ENCODE results near the gene PTPRE.

Gene PTPRE

DNA sequence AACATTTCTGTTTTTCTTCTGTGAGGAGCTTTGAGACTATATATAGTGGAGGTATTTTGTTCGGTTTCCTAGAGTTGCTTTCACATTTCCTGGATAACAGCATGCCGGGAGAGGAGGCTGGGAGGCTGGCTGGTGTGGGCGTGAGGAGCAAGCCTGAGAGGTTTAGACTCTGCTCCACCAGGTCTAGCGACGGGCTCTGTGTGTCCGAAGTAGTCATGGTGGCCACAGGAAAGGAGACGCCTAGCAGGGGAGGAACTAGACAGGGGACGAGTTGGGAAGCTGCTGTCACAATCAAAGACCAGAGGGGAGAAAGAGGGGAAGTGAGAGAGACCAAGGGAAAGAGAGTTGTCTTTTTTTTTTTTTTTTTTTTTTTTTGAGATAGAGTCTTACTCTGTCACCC lies 19.6 kb downstream of the PTPRE start:
- Histone ChIP-seq H3K4me3 (replicated peaks; ENCODE audit: insufficient read depth, low read length) (no peak overlapping the region), H3K27ac (replicated peaks) (no peak overlapping the region), H3K27me3 (ENCODE audit: insufficient read depth, poor library complexity, severe bottlenecking) (no peaks in the 10 kb centered on the region)
- TF ChIP-seq, protein P1, sequence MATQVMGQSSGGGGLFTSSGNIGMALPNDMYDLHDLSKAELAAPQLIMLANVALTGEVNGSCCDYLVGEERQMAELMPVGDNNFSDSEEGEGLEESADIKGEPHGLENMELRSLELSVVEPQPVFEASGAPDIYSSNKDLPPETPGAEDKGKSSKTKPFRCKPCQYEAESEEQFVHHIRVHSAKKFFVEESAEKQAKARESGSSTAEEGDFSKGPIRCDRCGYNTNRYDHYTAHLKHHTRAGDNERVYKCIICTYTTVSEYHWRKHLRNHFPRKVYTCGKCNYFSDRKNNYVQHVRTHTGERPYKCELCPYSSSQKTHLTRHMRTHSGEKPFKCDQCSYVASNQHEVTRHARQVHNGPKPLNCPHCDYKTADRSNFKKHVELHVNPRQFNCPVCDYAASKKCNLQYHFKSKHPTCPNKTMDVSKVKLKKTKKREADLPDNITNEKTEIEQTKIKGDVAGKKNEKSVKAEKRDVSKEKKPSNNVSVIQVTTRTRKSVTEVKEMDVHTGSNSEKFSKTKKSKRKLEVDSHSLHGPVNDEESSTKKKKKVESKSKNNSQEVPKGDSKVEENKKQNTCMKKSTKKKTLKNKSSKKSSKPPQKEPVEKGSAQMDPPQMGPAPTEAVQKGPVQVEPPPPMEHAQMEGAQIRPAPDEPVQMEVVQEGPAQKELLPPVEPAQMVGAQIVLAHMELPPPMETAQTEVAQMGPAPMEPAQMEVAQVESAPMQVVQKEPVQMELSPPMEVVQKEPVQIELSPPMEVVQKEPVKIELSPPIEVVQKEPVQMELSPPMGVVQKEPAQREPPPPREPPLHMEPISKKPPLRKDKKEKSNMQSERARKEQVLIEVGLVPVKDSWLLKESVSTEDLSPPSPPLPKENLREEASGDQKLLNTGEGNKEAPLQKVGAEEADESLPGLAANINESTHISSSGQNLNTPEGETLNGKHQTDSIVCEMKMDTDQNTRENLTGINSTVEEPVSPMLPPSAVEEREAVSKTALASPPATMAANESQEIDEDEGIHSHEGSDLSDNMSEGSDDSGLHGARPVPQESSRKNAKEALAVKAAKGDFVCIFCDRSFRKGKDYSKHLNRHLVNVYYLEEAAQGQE (IDR thresholded peaks at IDR 0.05; ENCODE audit: insufficient replicate concordance, low read depth): no peak
- TF ChIP-seq SPI1 (IDR thresholded peaks at IDR 0.05; ENCODE audit: borderline replicate concordance, low read depth) (peak; percentile 67), GABPA (IDR thresholded peaks at IDR 0.05; ENCODE audit: low read depth) (no peak)
- peak; percentile 52 to 66 for DNase-seq (ENCODE audit: low read depth in 1 of 2, low spot score in 1 of 2)

DNA sequence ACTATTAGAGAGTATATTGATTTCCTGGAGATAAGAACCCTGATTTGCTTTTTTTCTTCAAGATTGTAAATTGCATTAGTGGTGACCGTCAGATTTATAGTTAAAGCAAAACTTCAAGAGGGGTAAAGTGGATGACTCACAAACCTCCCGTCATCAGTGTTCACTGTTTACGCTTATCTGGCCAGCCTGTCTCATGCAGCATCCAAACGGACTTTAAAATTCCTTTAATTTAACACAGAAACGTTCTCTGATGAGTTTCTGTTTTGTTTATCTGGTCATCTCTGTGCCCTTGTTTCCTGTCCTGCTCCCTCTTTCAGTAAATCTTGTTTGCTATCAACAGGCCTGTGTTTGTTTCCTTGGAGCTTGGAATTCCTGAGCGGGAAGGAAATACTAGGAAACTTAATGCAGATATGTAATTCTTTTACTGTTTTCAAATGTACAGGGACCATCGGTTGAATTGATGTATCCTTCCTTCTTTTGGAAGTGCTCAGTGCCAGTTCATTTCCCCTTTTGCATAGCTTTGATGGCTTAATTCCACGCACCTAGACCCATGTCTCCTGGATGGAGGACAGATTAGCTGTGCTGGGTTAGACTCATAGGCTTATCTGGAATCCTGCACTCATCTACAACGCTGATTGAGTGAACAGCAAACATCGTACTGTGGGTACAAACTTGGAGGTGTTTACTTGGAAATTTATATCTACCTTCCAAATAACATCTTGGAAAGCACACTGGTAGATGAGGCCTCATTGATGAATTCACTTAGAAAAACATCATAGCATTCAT lies 21.3 kb downstream of the PTPRE start:
- Histone ChIP-seq H3K27me3 (ENCODE audit: insufficient read depth, poor library complexity, severe bottlenecking) (no peaks in the 10 kb centered on the region), H3K4me3 (replicated peaks; ENCODE audit: insufficient read depth, low read length) (no peak overlapping the region), H3K27ac (replicated peaks) (no peak overlapping the region)
- no peak for DNase-seq (ENCODE audit: low read depth in 1 of 2, low spot score in 1 of 2)
- TF ChIP-seq CTCF (IDR thresholded peaks at IDR 0.05; ENCODE audit: insufficient read depth, low read length) (no peak), POLR2AphosphoS5 (IDR thresholded peaks at IDR 0.05; ENCODE audit: low read depth) (no peak)

GRCh38 chr10:127932521-127933270 lies 25.8 kb downstream of the PTPRE start:
- no peak for DNase-seq (ENCODE audit: low read depth in 1 of 2, low spot score in 1 of 2)
- H3K27me3 ChIP-seq (ENCODE audit: insufficient read depth, poor library complexity, severe bottlenecking): no peaks in the 10 kb centered on the region

More at GRCh38 chr10:127932521-127933270, 25.8 kb downstream of the PTPRE start:
- H3K4me3 ChIP-seq (replicated peaks; ENCODE audit: insufficient read depth, low read length): no peak overlapping the region
- no peak overlapping the region for H3K27ac ChIP-seq (replicated peaks)
- TF ChIP-seq CTCF (IDR thresholded peaks at IDR 0.05; ENCODE audit: insufficient read depth, low read length) (no peak), SPI1 (IDR thresholded peaks at IDR 0.05; ENCODE audit: borderline replicate concordance, low read depth) (no peak), POLR2AphosphoS5 (IDR thresholded peaks at IDR 0.05; ENCODE audit: low read depth) (no peak), GABPA (IDR thresholded peaks at IDR 0.05; ENCODE audit: low read depth) (no peak)
- TF ChIP-seq, protein P1 (IDR thresholded peaks at IDR 0.05; ENCODE audit: insufficient replicate concordance, low read depth): no peak

Data from HL-60 (cell line).